Measurements from ENCODE around the gene CC2D2A.
"Not testable (repeated sequence)": the region's sequence is repeated elsewhere in the genome, so short reads cannot be mapped to it uniquely, and the experiment has no call there.

Gene CC2D2A

DNA sequence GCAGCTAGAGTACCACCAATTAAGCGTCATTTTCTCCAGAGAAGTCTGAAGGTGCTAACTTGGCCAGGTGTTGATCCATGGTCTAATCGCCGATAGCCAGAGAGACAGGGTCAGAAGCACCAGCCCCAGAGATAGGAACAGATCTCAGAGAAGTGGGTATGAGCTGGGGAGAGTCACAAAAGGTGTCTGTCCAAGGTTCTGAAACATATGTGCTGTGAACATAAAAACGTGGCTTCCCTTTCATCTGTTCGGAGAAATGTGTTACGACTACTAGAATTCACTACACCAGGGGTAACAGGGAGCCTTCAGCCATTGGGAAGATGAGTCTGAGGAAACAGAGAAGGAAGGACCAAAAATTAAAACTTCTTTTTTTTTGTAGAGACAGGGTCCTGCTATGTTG is 94.2 kb downstream of the CC2D2A start:
- no peak for DNase-seq

DNA sequence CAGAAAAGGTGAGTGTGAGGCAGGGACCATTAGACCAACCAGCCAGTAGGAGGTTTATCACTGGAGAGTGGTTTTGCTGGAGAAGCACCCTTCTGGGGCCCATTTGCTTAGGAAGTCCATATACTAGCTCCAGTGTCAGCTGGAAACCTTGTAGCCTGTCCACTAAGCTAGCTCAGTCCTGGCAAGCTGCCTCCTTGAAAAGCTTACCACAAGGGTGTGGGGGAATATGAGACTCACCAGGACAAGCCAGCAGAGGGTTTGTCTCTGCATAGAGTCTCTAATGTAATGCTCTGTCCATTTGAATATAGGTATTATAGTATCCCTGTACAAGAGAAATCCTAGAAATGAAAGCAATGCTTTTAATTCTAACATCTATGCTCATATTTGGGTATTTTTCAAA is 99.1 kb downstream of the CC2D2A start:
- DNase-seq = no peak

DNA sequence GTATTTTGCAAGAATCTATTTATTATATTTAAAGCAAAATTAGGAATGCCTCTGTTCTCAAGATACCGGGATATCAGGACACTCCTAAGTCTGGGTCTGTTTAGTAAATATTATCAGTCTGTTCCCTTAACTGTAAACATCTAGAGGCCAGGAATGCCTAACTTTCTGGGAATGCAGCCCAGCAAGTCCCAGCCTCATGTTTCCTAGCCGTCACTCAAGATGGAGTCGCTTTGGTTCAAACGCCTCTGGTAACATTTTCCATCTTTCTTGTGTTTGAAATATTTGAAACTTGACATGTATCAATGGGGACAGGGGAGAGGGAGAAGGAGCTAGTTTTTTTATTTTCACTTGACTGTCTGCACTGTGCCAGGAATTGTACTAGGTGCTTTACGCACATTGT is 100.1 kb downstream of the CC2D2A start:
- DNase-seq = no peak

DNA sequence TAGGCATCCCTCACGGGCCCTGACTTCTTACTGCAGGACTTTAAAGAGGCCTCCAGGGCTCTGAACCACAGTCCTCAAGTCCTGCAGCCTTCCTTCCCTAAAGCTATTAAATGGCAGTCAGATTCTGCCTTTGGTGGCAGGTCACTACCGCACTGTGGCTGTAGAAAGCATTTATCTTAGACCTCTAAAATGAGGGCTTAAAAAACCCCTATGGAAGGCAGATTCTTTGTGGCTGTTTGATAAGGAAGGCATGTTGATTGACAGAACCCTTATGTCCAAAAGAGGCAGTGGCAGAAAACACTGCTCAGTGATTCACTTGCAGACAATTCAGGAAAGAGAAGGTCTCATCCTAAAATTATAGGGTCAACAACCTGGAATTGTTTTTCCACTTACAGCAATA is 106.3 kb downstream of the CC2D2A start:
- no peak for DNase-seq

DNA sequence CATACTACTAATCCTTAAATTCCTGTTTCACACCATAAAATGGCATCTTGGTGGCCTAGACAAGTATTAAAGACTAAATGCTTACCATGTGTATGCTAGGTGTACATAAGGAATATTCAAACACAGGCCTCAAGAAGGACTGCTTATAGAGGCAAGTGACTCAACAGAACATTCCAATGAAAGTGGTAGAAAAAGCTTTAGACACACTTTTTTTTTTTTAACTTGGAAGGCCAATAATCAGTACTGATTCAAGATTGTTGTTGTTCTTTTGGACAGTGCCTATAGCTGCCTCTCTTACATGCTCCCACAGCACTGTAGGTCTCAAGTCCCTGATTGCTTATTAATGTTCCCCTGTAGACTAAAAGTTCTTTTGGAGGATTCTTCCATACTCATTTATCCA is 107.8 kb downstream of the CC2D2A start:
- no peak for DNase-seq

DNA sequence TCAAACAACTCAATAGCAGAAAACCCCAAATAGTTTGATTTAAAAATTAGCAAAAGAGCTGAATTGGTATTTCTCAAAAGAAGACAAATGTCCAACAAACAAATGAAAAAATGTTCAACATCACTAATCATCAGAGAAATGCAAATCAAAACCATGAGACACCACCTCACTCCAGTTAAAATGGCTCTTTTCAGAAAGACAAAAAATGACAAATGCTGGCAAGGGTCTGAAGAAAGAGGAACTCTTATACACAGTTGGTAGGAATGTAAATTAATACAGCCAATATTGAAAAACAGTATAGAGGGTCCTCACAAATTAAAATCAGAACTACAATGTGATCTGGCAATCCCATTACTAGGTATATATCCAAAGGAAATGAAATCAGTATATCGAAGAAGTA is 115.1 kb downstream of the CC2D2A start:
- DNase-seq = no peak

DNA sequence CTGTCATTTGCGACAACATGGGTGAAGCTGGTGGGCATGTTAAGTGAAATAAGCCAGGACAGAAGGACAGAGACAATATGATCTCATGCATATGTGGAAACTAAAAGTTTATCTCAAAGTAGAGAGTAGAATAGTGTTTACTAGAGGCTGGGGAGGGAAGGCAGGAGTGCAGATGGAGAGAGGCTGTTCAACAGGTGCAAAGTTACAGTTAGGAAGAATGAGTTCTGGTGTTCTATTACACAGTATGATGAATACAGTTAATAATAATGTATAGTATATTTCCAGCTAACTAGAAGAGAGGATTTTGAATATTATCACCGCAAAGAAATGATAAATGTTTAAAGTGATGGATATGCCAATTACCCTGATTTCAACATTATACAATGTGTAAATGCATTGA is 115.6 kb downstream of the CC2D2A start:
- no peak for DNase-seq

DNA sequence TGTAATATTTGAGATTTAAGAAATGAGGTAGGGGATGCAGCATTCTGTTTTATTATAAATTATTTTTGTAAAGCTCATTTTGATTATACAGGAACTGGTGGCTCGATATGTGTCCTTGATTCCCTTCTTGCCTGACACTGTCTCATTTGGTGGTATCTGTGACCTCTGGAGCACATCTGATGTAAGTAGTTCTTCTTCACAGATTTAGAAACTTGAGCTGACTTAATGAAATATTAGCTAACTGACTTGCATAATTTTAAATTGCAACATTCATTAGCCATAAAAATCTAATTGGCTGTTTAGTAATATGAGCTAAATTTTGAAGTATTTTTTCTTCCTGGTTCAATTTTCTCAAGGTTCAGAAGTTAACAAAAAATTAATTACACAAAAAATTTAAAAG is 116.4 kb downstream of the CC2D2A start:
- no peak for DNase-seq

DNA sequence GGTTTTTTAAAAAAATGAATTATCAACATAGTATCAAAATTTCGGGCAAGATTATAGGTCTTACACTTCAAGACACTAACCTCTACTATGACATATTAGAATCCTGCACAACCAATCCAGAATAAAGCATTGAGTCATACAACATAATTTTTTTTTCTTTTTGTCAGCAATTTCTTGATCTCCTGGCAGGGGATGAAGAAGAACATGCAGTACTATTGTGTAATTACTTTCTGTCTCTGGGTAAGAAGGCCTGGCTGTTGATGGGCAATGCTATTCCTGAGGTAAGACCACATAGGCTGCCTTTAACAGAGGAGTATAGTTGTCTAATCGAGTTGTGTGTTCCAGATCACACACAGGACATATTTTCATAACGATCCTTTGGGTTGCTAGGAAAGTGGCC is 118.0 kb downstream of the CC2D2A start:
- no peak for DNase-seq

DNA sequence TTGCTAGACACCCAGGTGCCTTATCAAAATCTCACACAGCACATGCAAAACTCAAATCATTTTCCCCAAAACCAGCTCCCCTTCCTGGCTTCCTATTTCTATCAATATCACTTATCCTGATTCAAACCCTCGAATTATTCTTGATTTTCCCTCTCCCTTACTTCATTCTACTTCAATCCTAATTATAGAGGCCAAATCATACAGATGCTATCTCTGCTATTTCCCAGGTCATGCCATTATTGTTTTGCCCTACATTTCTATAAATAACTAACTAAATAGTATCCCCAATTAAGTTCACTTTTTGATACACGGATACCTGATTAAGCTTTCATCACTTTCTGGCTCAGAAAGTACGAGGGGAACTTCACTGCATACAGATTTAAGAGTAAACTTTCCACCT is 123.1 kb downstream of the CC2D2A start:
- no peak for DNase-seq

DNA sequence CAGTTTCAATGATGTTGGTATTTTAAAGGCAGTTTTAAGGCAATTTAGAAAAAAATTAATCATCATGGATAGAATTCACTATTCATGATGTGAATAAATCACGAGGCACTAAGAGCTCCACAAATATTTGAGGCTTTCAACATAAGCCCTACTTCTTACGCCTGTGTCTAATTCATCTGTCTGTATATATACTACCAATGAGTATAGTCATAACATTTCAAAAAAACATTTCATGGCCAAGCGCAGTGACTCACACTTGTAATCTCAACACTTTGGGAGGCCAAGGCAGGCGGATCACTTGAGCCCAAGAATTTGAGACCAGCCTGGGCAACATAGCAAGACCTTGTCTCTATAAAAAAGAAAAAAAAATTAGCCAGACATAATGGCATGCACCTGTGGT is 129.0 kb downstream of the CC2D2A start:
- no peak for DNase-seq

DNA sequence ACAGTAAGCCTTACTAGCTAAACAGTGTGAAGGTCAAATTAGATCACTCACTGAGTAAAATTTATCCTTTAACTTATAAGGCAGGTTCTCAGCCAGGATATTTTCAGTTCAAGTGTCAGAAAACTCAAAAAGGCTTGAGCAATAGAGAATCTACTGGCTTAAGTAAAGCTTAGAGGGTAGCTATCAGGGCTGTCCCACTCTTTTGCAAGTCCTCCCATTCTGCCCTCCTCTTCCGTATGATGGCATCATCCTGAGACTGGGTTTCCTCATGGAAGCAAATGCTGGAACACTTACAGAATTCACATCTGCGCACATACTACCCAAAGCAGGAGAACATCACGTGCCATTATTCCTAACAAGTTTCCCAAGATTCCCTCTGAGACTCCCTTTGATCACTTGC is 130.5 kb downstream of the CC2D2A start:
- no peak for DNase-seq

DNA sequence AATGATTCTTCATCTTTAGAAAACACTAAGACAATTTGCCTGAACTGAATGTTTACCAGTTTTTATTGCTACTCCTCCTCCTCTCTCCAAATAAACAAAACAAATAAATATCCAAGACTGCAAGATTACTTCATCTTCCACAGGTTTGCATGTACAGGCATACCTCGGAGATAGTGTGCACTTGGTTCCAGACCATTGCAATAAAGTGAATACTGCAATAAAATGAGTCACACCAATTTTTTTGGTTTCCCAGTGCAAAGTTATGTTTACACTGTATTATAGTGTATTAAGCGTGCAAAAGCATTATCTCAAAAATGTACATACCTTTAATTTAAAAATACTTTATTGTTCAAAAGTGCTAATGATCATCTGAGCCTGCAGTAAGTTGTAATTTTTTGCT is 132.2 kb downstream of the CC2D2A start:
- DNase-seq = no peak

DNA sequence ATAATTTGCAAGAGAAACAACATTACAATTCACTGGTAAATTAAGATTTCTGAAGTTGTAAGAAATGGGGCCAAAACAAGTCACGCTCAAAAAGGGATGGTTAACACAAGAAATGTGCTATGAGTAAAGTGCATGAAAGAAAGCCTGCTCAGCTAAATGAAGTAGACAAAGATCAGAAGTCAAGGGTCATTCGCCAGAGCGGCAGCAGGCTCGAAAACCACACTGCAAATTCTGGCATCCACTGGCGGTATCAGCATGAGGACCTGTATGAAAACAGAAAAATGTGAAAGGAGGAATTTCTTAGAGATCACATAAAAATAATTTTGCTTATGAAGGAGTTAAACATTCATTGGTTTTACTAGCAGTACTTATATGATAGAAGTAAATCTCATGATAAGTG is 135.9 kb downstream of the CC2D2A start:
- DNase-seq = no peak

DNA sequence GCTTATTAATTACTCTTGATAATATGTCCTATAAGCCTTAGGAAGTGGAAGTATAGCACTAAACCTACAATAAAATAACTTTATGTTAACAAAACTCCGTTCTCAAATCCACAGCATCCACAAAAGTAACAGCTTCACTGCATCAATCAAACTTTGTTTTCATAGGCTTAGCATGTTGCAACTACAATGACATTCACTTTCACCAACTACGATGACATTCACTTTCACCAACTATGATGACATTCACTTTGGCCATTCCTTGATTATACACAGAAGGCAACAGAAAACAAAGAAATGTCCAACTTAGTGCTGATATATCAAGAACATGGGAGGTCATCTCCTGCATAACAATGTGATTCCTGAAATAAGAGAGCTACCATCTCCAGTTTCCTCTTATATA is 141.2 kb downstream of the CC2D2A start:
- no peak for DNase-seq

DNA sequence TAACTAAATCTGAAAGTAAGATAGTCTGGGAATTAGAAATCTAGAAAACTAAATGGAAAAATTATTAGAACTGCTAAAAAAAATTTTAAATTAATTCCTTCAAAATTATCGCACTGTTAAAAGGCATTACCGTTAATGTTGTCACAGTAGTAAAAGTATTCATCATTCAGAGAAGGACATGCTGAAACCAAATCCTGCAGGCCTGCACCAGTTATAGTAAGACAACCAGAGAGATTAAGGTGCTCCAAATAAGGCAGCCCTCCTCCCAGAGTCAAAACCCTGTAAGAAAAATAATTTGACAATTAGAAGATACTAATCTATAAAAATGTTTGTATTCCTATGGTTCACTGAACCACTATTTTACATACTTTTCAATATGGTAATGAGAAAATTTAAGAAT is 142.5 kb downstream of the CC2D2A start:
- DNase-seq = no peak

DNA sequence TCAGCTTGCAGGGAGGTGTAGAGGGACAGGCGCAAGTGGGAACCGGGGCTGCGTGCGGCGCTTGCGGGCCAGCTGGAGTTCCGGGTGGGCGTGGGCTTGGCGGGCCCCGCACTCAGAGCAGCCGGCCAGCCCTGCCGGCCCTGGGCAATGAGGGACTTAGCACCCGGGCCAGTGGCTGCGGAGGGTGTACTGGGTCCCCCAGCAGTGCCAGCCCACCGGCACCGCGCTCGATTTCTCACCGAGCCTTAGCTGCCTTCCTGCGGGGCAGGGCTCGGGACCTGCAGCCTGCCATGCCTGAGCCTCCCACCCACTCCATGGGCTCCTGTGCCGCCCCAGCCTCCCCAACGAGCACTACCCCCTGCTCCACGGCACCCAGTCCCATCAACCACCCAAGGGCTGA is 145.2 kb downstream of the CC2D2A start:
- DNase-seq = not testable (repeated sequence)

DNA sequence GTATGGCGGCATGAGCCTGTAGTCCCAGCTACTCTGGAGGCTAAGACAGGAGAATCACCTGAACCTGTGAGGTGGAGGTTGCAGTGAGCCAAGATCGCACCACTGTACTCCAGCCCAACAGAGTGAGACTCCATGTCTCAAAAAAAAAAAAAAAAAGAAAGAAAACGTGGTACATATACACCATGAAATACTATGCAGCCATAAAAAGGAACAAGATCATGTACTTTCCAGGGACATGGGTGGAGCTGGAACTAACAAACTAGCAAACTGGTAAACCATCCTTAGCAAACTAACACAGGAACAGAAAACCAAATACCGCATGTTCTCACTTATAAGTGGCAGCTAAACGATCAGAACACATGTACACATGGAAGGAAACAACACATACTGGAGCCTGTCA is 147.7 kb downstream of the CC2D2A start:
- not testable (repeated sequence) for DNase-seq

DNA sequence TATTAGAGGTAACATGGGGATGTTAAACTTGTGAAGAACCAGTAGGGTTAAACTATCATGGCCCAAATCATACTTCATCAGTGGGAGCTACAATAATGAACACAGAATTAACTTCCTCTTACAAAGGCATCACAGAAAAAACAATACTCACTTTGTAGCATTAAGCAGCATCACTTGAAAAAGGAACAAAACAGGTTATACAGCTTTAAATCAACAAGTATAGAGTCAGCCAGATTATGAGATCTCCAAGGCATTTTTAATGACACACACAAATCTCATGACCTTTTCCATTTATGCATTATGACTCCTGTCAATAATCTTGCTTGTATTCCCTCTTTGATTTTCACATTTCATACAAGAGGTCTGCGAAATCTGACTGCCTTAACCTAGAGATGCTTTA is 167.1 kb downstream of the CC2D2A start:
- no peak for DNase-seq

DNA sequence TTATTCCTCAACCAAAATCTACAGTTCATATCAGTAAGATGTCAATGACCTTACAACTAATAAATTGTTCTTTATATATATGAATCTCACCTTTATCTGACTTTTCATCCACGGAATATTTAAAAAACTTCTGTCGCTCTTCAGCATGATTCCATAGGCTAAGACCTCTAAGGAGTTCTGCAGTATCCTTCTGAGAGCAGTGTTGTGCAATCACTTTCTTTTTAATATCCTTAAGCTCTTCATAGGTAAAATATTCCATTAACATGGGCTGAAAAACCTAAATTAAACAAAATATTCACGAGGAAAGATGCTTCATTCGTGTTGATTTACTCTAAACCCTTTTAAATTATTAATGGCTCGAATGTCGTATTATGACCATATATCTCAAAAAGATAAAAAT is 168.7 kb downstream of the CC2D2A start:
- DNase-seq = no peak

DNA sequence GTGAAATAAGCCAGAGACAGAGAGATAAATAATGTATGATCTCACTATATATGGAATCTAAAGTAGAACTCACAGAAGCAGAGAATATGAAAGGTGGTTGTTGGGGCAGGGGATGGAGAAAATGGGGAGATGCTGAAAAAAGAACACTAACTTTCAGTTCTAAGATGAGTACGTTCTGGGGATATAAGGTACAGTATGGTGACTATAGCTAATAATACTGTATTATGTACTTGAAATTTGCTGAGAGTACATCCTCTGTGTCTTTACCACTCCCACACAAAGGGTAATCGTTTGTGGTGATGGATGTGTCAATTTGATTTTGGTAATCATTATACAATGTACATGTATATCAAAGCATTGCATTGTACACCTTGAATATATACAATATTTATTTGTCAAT is 178.9 kb downstream of the CC2D2A start:
- DNase-seq = no peak

DNA sequence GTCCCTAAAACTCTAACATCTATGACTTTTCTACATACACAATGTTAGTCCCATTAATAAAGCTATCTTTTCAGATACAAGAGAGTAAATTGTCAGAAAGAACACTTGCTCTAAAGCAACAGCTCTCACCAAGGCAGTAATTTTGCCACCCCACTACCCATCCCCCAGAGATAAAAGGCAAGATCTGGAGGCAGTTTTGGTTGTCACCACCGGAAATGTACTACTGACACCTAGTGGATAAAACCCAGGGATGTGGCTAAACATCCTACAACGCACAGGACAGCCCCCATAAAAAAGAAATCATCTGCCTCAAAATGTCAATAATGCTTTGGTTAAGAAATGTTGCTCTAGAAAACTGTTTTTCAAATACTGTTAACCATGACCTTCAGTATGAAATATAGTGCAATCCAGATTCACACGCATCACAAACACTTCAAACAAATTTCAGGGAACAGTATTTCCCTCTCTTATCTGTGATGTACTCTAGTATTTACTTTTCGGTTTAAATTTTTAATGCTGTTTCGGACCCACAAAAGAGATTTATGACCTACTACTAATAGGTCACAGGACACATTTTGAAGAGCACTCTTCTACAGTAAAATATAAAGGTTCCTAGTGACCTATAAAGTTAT is 180.3 kb downstream of the CC2D2A start:
- DNase-seq = no peak

All from cortex of kidney (tissue), 1 donor.